OCI-LY7 (cell line): Measurements from ENCODE around the gene FBXL15. TPM values are rescaled to one million over a fixed set of nuclear protein-coding genes. Genes with fewer than 3 reads are reported as not detected.

Experiments used
- BruUV-seq: library from RNA; stranded (reverse); fragments of 400-500 nt; replicated peaks from 2 replicates; lab custom pipeline; 2021; lab: Mats Ljungman, UMichigan
- CTCF ChIA-PET: fragments of 300-600 bp; sonication (Branson Sonifier 250); formaldehyde crosslinking; loops from one replicate; lab custom pipeline; 2022; ENCODE audit warnings: antibody characterized with exemption; ENCODE audit not compliant: unreplicated experiment; lab: Charles Lee
- POLR2A ChIA-PET: fragments of 300-600 bp; sonication (Branson Sonifier 250); formaldehyde crosslinking; loops from one replicate; lab custom pipeline; 2022; ENCODE audit warnings: antibody characterized with exemption; lab: Charles Lee
- DNase-seq: peaks from one replicate; pipeline ENCODE4 v3.0.0-alpha.2; 2015; ENCODE audit warnings: low spot score
- H2AFZ ChIP-seq: fragments of 200-600 bp; sonication (generic), shearing (Covaris generic); 2 replicates; pipeline ENCODE4 v1.6.1; 2014; ENCODE audit warnings: mild to moderate bottlenecking, antibody characterized with exemption, low read length, moderate library complexity
- H3K27ac ChIP-seq: fragments of 200-600 bp; sonication (generic); 2 replicates; pipeline ENCODE4 v1.5.1; 2014; ENCODE audit warnings: mixed run types, low read depth, mild to moderate bottlenecking, moderate library complexity, low read length, inconsistent platforms; ENCODE audit not compliant: poor library complexity, severe bottlenecking
- H3K36me3 ChIP-seq: fragments of 200-600 bp; sonication (generic); 2 replicates; pipeline ENCODE4 v1.6.1; 2014; ENCODE audit warnings: mild to moderate bottlenecking, antibody characterized with exemption, low read length, moderate library complexity, mixed read lengths; ENCODE audit not compliant: insufficient read depth
- H3K4me1 ChIP-seq: fragments of 200-600 bp; sonication (generic); 2 replicates; pipeline ENCODE4 v1.5.1; 2014; ENCODE audit warnings: mild to moderate bottlenecking, low read length; ENCODE audit not compliant: insufficient read depth, poor library complexity, severe bottlenecking
- H3K4me2 ChIP-seq: fragments of 200-600 bp; sonication (generic); 2 replicates; pipeline ENCODE4 v1.6.1; 2014; ENCODE audit warnings: mild to moderate bottlenecking, low read length
- H3K4me3 ChIP-seq: fragments of 200-600 bp; sonication (generic); 2 replicates; pipeline ENCODE4 v1.5.1; 2014; ENCODE audit warnings: mild to moderate bottlenecking, low read depth, low read length; ENCODE audit not compliant: poor library complexity, severe bottlenecking
- H3K79me2 ChIP-seq: fragments of 200-600 bp; sonication (generic); 2 replicates; pipeline ENCODE4 v1.6.1; 2016; ENCODE audit warnings: low read depth, mild to moderate bottlenecking, low read length, moderate library complexity, mixed read lengths; ENCODE audit not compliant: insufficient read depth
- H3K9me2 ChIP-seq: fragments of 200-600 bp; sonication (generic); 2 replicates; pipeline ENCODE4 v1.6.1; 2016; ENCODE audit warnings: mild to moderate bottlenecking, low read length, mixed read lengths; ENCODE audit not compliant: insufficient read depth
- H3K9me3 ChIP-seq: fragments of 200-600 bp; sonication (generic); 2 replicates; pipeline ENCODE4 v1.6.1; 2014; ENCODE audit warnings: mild to moderate bottlenecking, mixed run types, low read length, mixed read lengths
- H4K20me1 ChIP-seq: fragments of 200-600 bp; sonication (generic); 2 replicates; pipeline ENCODE4 v1.6.1; 2014; ENCODE audit warnings: mild to moderate bottlenecking, antibody characterized with exemption, low read length, moderate library complexity, mixed read lengths; ENCODE audit not compliant: insufficient read depth
- EZH2phosphoT487 ChIP-seq: fragments of 200-600 bp; sonication (generic); IDR thresholded peaks from 2 replicates; pipeline ENCODE4 v1.6.1; 2018; ENCODE audit warnings: low read depth, borderline replicate concordance, mild to moderate bottlenecking, mixed run types, antibody characterized with exemption, low read length, moderate library complexity, mixed read lengths
- intact Hi-C: fragments of 100-400 bp; cut with micrococcal nuclease; formaldehyde crosslinking; loops from one replicate; pipeline ENCODE4 v1.10.0; 2022; ENCODE audit not compliant: unreplicated experiment
- microRNA-seq: library from miRNA; unstranded; fragments of <30 nt; microRNA quantifications from one replicate; pipeline ENCODE4 v1.2.0, GENCODE V29; 2022; ENCODE audit warnings: borderline replicate concordance
- small RNA-seq: library from RNA; depleted of rRNA; stranded (forward); fragments of <200 nt; gene quantifications from one replicate; pipeline ENCODE3, GENCODE V24; 2014
- total RNA-seq, 2 experiments: library from RNA; depleted of rRNA in 1 of 2; stranded (reverse); fragments of >200 nt in 1 of 2; shearing (Covaris generic) in 1 of 2; gene quantifications; 2 replicates each; pipeline ENCODE4 v1.2.3, GENCODE V29; 2014 to 2022
- TF ChIP-seq, protein P1 (sequence below): fragments of 200-600 bp; sonication (generic); conservative IDR thresholded peaks from 2 replicates; pipeline ENCODE4 v1.5.1; 2014; ENCODE audit warnings: mild to moderate bottlenecking, antibody characterized with exemption, low read length, moderate library complexity, mixed read lengths

Gene FBXL15
- total RNA-seq, 2 experiments from 2014 or later: 13.3 to 18.2 TPM

DNA sequence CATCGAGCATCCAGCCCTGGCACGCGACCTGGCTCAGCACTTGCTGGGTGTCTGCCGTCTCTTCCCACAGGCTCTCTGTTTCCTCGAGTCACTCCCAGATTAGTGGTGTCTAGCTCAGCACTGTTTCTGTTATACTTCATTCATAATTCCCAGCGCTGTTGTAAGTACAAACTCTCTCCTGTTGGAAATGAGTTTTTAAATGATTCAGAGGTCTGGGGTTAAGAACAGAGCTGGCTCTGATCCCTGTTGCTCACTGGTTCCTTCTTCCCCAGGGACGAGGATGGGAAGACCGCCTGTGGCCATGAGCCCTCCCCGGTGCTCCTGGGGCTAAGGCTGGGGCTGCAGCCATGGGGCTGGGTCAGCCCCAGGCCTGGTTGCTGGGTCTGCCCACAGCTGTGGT, 48.0 kb downstream of the FBXL15 start:
- intact Hi-C loops: no loop called here
- peaks cover 12% of the 10 kb centered on the region; the same call in 1 of the 2 replicates for H3K36me3 ChIP-seq
- no peak overlapping the region for H2AFZ ChIP-seq
- no peak overlapping the region for H3K4me2 ChIP-seq
- BruUV-seq: no TSS peak
- TF ChIP-seq, protein P1, sequence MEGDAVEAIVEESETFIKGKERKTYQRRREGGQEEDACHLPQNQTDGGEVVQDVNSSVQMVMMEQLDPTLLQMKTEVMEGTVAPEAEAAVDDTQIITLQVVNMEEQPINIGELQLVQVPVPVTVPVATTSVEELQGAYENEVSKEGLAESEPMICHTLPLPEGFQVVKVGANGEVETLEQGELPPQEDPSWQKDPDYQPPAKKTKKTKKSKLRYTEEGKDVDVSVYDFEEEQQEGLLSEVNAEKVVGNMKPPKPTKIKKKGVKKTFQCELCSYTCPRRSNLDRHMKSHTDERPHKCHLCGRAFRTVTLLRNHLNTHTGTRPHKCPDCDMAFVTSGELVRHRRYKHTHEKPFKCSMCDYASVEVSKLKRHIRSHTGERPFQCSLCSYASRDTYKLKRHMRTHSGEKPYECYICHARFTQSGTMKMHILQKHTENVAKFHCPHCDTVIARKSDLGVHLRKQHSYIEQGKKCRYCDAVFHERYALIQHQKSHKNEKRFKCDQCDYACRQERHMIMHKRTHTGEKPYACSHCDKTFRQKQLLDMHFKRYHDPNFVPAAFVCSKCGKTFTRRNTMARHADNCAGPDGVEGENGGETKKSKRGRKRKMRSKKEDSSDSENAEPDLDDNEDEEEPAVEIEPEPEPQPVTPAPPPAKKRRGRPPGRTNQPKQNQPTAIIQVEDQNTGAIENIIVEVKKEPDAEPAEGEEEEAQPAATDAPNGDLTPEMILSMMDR: no peak
- TF ChIP-seq EZH2phosphoT487: no peak
- ChIA-PET CTCF (no interaction called here), POLR2A (interaction anchor here (0.6 to 1.1 kb wide), 2 partner anchors 20 to 32 kb away, joined by 3 to 6 read pairs; no protein-coding TSS in a partner anchor)
- no peak overlapping the region for H3K27ac ChIP-seq
- H3K9me3 ChIP-seq: no peaks in the 10 kb centered on the region
- H3K9me2 ChIP-seq: no peaks in the 10 kb centered on the region
- no peak for DNase-seq
- H4K20me1 ChIP-seq: no peaks in the 10 kb centered on the region
- H3K4me3 ChIP-seq: no peak overlapping the region
- peaks cover 3% of the 10 kb centered on the region; the same call in 1 of the 2 replicates for H3K79me2 ChIP-seq
- peaks cover 3% of the 10 kb centered on the region for H3K4me1 ChIP-seq

DNA sequence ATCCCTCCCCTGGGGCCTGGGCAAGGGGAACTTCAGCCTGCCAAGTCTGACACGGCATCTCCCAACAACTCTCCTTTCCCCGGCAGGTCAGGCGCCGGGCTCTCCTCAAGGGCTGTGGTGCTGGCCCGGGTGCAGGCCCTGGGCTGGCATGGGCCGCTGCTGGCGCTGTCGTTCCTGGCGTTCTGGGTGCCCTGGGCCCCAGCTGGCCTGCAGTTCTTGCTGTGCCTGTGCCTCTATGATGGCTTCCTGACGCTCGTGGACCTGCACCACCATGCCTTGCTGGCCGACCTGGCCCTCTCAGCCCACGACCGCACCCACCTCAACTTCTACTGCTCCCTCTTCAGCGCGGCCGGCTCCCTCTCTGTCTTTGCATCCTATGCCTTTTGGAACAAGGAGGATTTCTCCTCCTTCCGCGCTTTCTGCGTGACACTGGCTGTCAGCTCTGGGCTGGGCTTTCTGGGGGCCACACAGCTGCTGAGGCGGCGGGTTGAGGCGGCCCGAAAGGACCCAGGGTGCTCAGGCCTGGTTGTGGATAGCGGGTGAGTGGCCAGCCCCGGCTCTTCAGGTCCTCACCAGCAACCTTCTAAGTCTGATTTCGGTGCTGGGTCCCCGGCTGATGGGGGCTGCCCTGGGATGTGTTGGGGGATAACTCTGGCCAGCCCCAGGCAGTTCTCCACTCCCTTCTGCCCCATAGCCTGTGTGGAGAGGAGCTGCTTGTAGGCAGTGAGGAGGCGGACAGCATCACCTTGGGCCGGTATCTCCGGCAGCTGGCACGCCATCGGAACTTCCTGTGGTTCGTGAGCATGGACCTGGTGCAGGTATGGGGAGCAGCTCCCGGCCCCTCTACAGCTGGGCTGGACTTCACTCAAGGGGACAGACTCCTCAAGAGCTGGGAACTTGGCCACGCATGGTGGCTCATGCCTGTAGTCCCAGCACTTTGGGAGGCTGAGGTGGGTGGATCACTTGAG, 50.2 kb downstream of the FBXL15 start:
- ChIA-PET CTCF (no interaction called here), POLR2A (interaction anchor here (1.3 kb wide), 1 partner anchor 9 kb away, joined by 3 read pairs; no protein-coding TSS in a partner anchor)
- no peak for TF ChIP-seq EZH2phosphoT487
- TF ChIP-seq, protein P1: no peak
- H3K79me2 ChIP-seq: no peaks in the 10 kb centered on the region
- DNase-seq: no peak
- H3K36me3 ChIP-seq: peaks cover 28% of the 10 kb centered on the region; the same call in 1 of the 2 replicates
- H2AFZ ChIP-seq: no peak overlapping the region
- no peak overlapping the region for H3K27ac ChIP-seq
- no peaks in the 10 kb centered on the region for H3K9me2 ChIP-seq
- no peaks in the 10 kb centered on the region for H4K20me1 ChIP-seq
- H3K9me3 ChIP-seq: no peaks in the 10 kb centered on the region
- no peak overlapping the region for H3K4me2 ChIP-seq
- no peak overlapping the region for H3K4me3 ChIP-seq
- no peaks in the 10 kb centered on the region for H3K4me1 ChIP-seq
- intact Hi-C loops: no loop called here
- no TSS peak for BruUV-seq

Small RNA genes lying within 50 kb of the gene (microRNA-seq; reads per million reads assigned to microRNA genes)
- gene MIR146B: 893 reads per million, percentile 82 among the genes with 10 or more reads in this experiment

Small RNA genes lying within 50 kb of the gene (small RNA-seq; reads per million reads assigned to genes)
- 7.9 reads per million, percentile 94 among the genes with 10 or more reads in this experiment for gene MIR146B

Other genes starting within 250 kb of the FBXL15 start
- gene ELOVL3, start 194.5 kb upstream of the FBXL15 start, total RNA-seq (2014; rRNA removed; shearing (Covaris generic)): 0.62 TPM in 1 of 2 replicates, not detected in the other
- 0.48 TPM in 1 of 2 replicates, not detected in the other for gene ELOVL3, start 194.5 kb upstream of the FBXL15 start, total RNA-seq (2022)
- gene PITX3, start 179.3 kb upstream of the FBXL15 start, total RNA-seq (2014; rRNA removed; shearing (Covaris generic)): not detected in 2 replicates
- not detected in 2 replicates for gene PITX3, start 179.3 kb upstream of the FBXL15 start, total RNA-seq (2022)
- gene GBF1, start 175.3 kb upstream of the FBXL15 start, total RNA-seq (2014; rRNA removed; shearing (Covaris generic)): 13.8 and 17.8 TPM in 2 replicates
- gene GBF1, start 175.3 kb upstream of the FBXL15 start, total RNA-seq (2022): 33.4 and 36.9 TPM in 2 replicates
- 47.1 and 53.3 TPM in 2 replicates for gene NFKB2, start 25.1 kb upstream of the FBXL15 start, total RNA-seq (2014; rRNA removed; shearing (Covaris generic))
- 67.3 and 75.2 TPM in 2 replicates for gene NFKB2, start 25.1 kb upstream of the FBXL15 start, total RNA-seq (2022)
- gene PSD, start 2.1 kb upstream of the FBXL15 start, total RNA-seq (2014; rRNA removed; shearing (Covaris generic)): 2.0 and 2.2 TPM in 2 replicates
- gene PSD, start 2.1 kb upstream of the FBXL15 start, total RNA-seq (2022): 10.2 and 10.9 TPM in 2 replicates
- 48.9 and 61.0 TPM in 2 replicates for gene CUEDC2, start 11.7 kb downstream of the FBXL15 start, total RNA-seq (2014; rRNA removed; shearing (Covaris generic))
- gene CUEDC2, start 11.7 kb downstream of the FBXL15 start, total RNA-seq (2022): 71.6 and 73.3 TPM in 2 replicates
- gene C10orf95, start 30.7 kb downstream of the FBXL15 start, total RNA-seq (2014; rRNA removed; shearing (Covaris generic)): 0.67 and 3.3 TPM in 2 replicates
- 0.50 and 0.67 TPM in 2 replicates for gene C10orf95, start 30.7 kb downstream of the FBXL15 start, total RNA-seq (2022)
- 51.2 and 55.5 TPM in 2 replicates for gene ACTR1A, start 81.9 kb downstream of the FBXL15 start, total RNA-seq (2014; rRNA removed; shearing (Covaris generic))
- gene ACTR1A, start 81.9 kb downstream of the FBXL15 start, total RNA-seq (2022): 68.3 and 72.8 TPM in 2 replicates
- 1.9 and 4.9 TPM in 2 replicates for gene SUFU, start 83.1 kb downstream of the FBXL15 start, total RNA-seq (2014; rRNA removed; shearing (Covaris generic))
- 10.0 and 10.1 TPM in 2 replicates for gene SUFU, start 83.1 kb downstream of the FBXL15 start, total RNA-seq (2022)
- gene TRIM8, start 223.6 kb downstream of the FBXL15 start, total RNA-seq (2014; rRNA removed; shearing (Covaris generic)): 54.2 and 67.3 TPM in 2 replicates
- gene TRIM8, start 223.6 kb downstream of the FBXL15 start, total RNA-seq (2022): 73.1 and 92.1 TPM in 2 replicates